GM13976 (cell line): ENCODE measurements around the gene CRYAB.
A peak's percentile ranks its signal among the peaks of the same experiment; 100 is the strongest.
"Not testable (repeated sequence)": the region's sequence is repeated elsewhere in the genome, so short reads cannot be mapped to it uniquely, and the experiment has no call there.

Source experiments
- DNase-seq: peaks from one replicate; pipeline ENCODE4 v3.0.0; 2012; ENCODE audit warnings: low spot score
- CTCF ChIP-seq: IDR thresholded peaks from 2 replicates; pipeline ENCODE4 v1.5.1; 2012; ENCODE audit warnings: borderline replicate concordance, mild to moderate bottlenecking; ENCODE audit not compliant: insufficient read depth; ENCODE audit errors: extremely low read depth, missing control alignments, control extremely low read depth
- in situ Hi-C: fragments of 300-500 bp; cut with MboI; formaldehyde crosslinking; loops from one replicate; pipeline ENCODE4 v1.12.0; 2022; ENCODE audit warnings: low sequenced_read_pairs, mixed read lengths, inconsistent platforms; ENCODE audit not compliant: unreplicated experiment

CRYAB gene

GRCh38 chr11:111934306-111934705, 22.7 kb upstream of the CRYAB start:
- in situ Hi-C loops = no loop called here
- TF ChIP-seq CTCF = no peak
- DNase-seq = no peak

GRCh38 chr11:111933872-111934271, 22.3 kb upstream of the CRYAB start:
- no peak for DNase-seq
- no peak for TF ChIP-seq CTCF
- in situ Hi-C loops = no loop called here

- in situ Hi-C loops, DNase-seq: not testable (repeated sequence)
Measured at GRCh38 chr11:111933176-111933575, 21.6 kb upstream of the CRYAB start.

- no peak for TF ChIP-seq CTCF
- DNase-seq = no peak
- in situ Hi-C loops = no loop called here
Measured at GRCh38 chr11:111932611-111932950, 21.0 kb upstream of the CRYAB start.

GRCh38 chr11:111930472-111930871, 18.9 kb upstream of the CRYAB start:
- in situ Hi-C loops = no loop called here
- no peak for TF ChIP-seq CTCF
- no peak for DNase-seq

GRCh38 chr11:111926505-111927391, 15.2 kb upstream of the CRYAB start:
- in situ Hi-C loops = no loop called here
- TF ChIP-seq CTCF = no peak
- DNase-seq = peak; percentile 99

- in situ Hi-C loops = no loop called here
- DNase-seq = no peak
- no peak for TF ChIP-seq CTCF
Measured at GRCh38 chr11:111925953-111926352, 14.4 kb upstream of the CRYAB start.
